ACC112 (cell line): ENCODE data around the gene HOXD8.
A peak's percentile ranks its signal among the peaks of the same experiment; 100 is the strongest.

ENCODE experiments used
- H2AFZ ChIP-seq: fragments of 200-600 bp; sonication (generic); one replicate; pipeline ENCODE4 v1.6.0; 2017; ENCODE audit warnings: antibody characterized with exemption, low read length; ENCODE audit not compliant: unreplicated experiment
- H3K27ac ChIP-seq: fragments of 200-600 bp; sonication (generic); 2 replicates; pipeline ENCODE4 v1.5.1; 2014; ENCODE audit warnings: low read depth, mild to moderate bottlenecking, antibody characterized with exemption, low read length, moderate library complexity
- H3K27me3 ChIP-seq: fragments of 200-600 bp; sonication (generic); 2 replicates; pipeline ENCODE4 v1.6.1; 2014; ENCODE audit warnings: mild to moderate bottlenecking, antibody characterized with exemption, low read length, moderate library complexity, mixed read lengths; ENCODE audit not compliant: insufficient read depth
- H3K36me3 ChIP-seq: fragments of 200-600 bp; sonication (generic); 2 replicates; pipeline ENCODE4 v1.6.1; 2016; ENCODE audit warnings: mild to moderate bottlenecking, antibody characterized with exemption, low read length, moderate library complexity, mixed read lengths; ENCODE audit not compliant: insufficient read depth
- H3K4me1 ChIP-seq: fragments of 200-600 bp; sonication (generic); one replicate; pipeline ENCODE4 v1.6.1; 2016; ENCODE audit warnings: low read length, mixed read lengths; ENCODE audit not compliant: insufficient read depth, unreplicated experiment, control insufficient read depth
- H3K4me3 ChIP-seq: fragments of 200-600 bp; sonication (generic); 2 replicates; pipeline ENCODE4 v1.5.1; 2014; ENCODE audit warnings: mild to moderate bottlenecking, low read depth, low read length
- H3K79me2 ChIP-seq: fragments of 200-600 bp; sonication (generic); one replicate; pipeline ENCODE4 v1.6.0; 2016; ENCODE audit warnings: low read length; ENCODE audit not compliant: control insufficient read depth, unreplicated experiment, insufficient read depth

Gene HOXD8

GRCh38 chr2:176128172-176128981 lies 1.1 kb upstream of the HOXD8 start:
- Histone ChIP-seq H3K4me1 (peaks cover 13% of the 10 kb centered on the region), H3K4me3 (peak overlapping the region; percentile 79), H3K27me3 (no peaks in the 10 kb centered on the region), H3K79me2 (peaks cover 15% of the 10 kb centered on the region), H3K27ac (peak overlapping the region; percentile 74), H3K36me3 (peaks cover 4% of the 10 kb centered on the region; the same call in 1 of the 2 replicates), H2AFZ (peak overlapping the region; percentile 89)

DNA sequence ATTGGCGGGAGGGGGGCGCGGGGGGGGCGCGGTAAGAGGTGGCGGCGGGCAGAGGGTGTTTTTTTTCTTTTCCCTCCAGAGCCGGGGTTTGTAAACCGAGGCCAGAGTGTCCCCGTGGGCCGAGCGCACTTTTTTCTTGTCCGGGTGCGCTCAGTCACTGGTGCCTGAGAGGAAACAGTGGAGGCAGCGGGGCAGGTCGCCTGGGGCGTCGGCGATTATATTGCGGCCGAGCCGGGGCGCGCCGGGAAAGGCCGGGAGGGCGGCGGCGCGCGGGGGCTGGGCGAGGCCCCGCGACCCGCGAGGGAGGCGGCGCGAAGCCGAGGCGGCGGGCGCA lies 275 bp downstream of the HOXD8 start:
- Histone ChIP-seq H3K27me3 (no peaks in the 10 kb centered on the region), H3K79me2 (peaks cover 23% of the 10 kb centered on the region), H3K36me3 (peaks cover 4% of the 10 kb centered on the region; the same call in 1 of the 2 replicates), H3K4me3 (peak overlapping the region; percentile 79), H2AFZ (peak overlapping the region; percentile 80), H3K27ac (peak overlapping the region; percentile 74), H3K4me1 (peaks cover 20% of the 10 kb centered on the region)

DNA sequence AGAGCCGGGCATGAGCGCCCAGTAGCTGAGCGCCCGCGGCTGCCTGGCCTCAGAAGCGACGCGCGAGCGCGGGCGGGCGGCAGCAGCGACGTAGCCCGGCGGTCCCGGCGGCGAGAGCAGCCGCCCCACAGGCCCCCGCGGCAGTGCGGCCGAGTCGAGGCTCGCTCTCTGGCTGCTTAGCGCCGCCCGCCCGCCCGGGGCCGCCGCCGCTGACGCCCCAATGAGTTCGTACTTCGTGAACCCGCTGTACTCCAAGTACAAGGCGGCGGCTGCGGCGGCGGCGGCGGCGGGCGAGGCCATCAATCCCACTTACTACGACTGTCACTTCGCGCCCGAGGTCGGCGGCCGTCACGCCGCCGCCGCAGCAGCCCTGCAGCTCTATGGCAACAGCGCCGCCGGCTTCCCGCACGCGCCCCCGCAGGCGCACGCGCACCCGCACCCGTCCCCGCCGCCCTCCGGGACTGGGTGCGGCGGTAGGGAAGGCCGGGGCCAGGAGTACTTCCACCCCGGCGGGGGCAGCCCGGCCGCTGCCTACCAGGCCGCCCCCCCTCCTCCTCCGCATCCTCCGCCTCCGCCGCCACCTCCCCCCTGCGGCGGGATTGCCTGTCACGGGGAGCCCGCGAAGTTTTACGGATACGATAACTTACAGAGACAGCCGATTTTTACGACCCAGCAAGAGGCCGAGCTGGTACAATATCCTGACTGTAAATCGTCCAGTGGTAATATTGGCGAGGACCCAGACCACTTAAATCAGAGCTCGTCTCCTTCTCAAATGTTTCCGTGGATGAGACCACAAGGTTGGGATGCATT lies 847 bp downstream of the HOXD8 start:
- H3K36me3 ChIP-seq = peaks cover 4% of the 10 kb centered on the region; the same call in 1 of the 2 replicates
- H3K27me3 ChIP-seq = no peaks in the 10 kb centered on the region
- H3K4me1 ChIP-seq = peaks cover 26% of the 10 kb centered on the region
- peak overlapping the region; percentile 79 for H3K4me3 ChIP-seq
- H3K79me2 ChIP-seq = peaks cover 27% of the 10 kb centered on the region
- H2AFZ ChIP-seq = peak overlapping the region; percentile 80
- peak overlapping the region; percentile 74 for H3K27ac ChIP-seq

GRCh38 chr2:176130957-176131847 lies 1.7 kb downstream of the HOXD8 start:
- Histone ChIP-seq H3K4me1 (peaks cover 30% of the 10 kb centered on the region), H3K36me3 (peaks cover 4% of the 10 kb centered on the region; the same call in 1 of the 2 replicates), H3K27me3 (no peaks in the 10 kb centered on the region), H2AFZ (peak overlapping the region; percentile 19), H3K79me2 (peaks cover 27% of the 10 kb centered on the region), H3K27ac (peak overlapping the region; percentile 74), H3K4me3 (peak overlapping the region; percentile 79)

DNA sequence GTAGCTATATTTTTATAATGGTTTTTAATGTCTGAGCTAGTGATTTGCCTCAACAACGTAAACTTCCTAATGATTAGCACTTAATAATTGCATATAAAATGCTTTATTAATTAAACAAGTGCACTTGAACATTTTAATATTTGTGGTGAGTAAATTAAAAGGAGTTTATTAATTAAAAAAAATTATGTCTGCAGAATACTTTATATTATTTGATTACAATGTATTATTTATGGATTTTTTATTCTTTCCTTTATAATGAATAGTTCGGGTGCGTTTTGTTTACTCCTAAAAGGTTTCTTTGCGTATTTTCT lies 2.3 kb downstream of the HOXD8 start:
- no peak overlapping the region for H2AFZ ChIP-seq
- peak overlapping the region; percentile 79 for H3K4me3 ChIP-seq
- no peaks in the 10 kb centered on the region for H3K27me3 ChIP-seq
- peak overlapping the region; percentile 74; the same call in 1 of the 2 replicates for H3K27ac ChIP-seq
- peaks cover 33% of the 10 kb centered on the region for H3K79me2 ChIP-seq
- H3K36me3 ChIP-seq = peaks cover 4% of the 10 kb centered on the region; the same call in 1 of the 2 replicates
- peaks cover 30% of the 10 kb centered on the region for H3K4me1 ChIP-seq

DNA sequence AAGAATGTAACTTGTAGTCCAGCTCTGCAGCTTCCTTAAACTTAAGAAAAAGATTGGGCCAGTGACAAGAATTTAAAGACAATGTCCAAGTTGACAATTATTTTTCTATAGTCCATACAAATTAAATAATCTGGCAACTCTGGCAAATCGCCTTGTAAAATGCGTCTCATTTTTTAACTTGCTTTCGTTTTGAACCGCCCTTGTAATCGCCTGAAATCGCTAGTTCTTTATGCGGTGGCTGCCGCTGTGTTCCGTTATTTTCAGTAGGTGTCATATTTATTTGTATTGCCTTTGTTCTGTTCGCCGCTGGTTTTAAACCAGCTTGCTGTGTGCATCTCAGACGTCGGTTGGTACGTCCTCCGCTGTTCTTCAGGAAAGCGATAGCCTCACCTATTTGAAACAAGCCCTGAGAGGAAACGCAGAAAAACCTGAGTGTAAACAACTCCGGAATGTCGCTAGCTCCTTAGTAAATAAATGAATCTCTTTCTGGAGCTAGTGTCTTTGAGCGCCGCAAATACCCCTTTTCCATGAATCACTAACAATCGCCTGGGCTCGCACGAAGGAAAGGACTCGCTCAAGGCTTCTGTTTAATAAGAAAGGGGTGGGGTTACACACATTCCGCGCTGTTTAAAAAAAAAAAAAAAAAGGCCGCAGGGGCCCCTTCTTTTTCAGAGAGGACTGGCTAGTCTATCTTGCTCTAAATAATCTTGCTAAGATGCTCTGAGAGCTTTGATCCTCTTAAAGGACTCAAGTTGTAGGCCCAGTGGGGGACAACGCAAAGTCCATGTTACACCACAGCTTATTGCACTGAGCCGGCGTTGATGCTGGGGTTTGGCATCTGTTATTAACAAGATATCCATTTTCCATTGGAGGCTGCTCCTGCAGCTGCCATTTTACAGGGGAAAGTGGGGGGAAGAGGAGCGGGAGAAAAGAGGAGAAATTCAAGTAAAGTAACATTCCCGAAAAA lies 3.0 kb downstream of the HOXD8 start:
- H3K79me2 ChIP-seq = peaks cover 40% of the 10 kb centered on the region
- no peak overlapping the region for H2AFZ ChIP-seq
- peaks cover 30% of the 10 kb centered on the region for H3K4me1 ChIP-seq
- no peak overlapping the region for H3K27ac ChIP-seq
- H3K4me3 ChIP-seq = peak overlapping the region; percentile 31
- H3K36me3 ChIP-seq = peaks cover 4% of the 10 kb centered on the region; the same call in 1 of the 2 replicates
- H3K27me3 ChIP-seq = no peaks in the 10 kb centered on the region

DNA sequence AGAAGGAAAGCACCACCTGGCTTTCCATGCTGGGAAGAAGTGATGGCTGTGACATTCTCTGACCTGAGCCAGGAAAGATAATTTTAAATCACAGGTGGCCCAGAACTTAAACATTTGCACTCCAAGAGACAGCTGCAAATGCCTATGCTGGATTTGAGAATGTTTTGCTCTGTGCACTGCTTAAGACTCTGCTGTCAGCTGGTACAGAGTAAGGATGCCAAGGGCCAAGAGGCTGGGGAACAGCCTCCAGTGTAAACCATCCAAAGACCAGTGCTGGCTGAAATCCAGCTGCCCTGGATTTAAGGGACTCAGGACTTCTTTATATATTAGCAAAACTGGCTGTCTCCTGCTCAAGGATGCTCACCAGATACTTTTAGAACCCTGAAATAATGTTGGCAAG lies 3.9 kb downstream of the HOXD8 start:
- Histone ChIP-seq H3K36me3 (peaks cover 4% of the 10 kb centered on the region; the same call in 1 of the 2 replicates), H3K4me3 (no peak overlapping the region), H2AFZ (no peak overlapping the region), H3K27me3 (no peaks in the 10 kb centered on the region), H3K79me2 (peaks cover 49% of the 10 kb centered on the region), H3K27ac (no peak overlapping the region), H3K4me1 (peaks cover 31% of the 10 kb centered on the region)

- peaks cover 56% of the 10 kb centered on the region for H3K79me2 ChIP-seq
- no peak overlapping the region for H2AFZ ChIP-seq
- H3K27me3 ChIP-seq = no peaks in the 10 kb centered on the region
- peaks cover 4% of the 10 kb centered on the region; the same call in 1 of the 2 replicates for H3K36me3 ChIP-seq
- H3K4me3 ChIP-seq = no peak overlapping the region
- 0 out of 2 replicates have a peak overlapping the region, but pooled peaks have one; percentile 88 for H3K27ac ChIP-seq
- peaks cover 37% of the 10 kb centered on the region for H3K4me1 ChIP-seq
Observed at GRCh38 chr2:176134035-176134434, 4.5 kb downstream of the HOXD8 start.

DNA sequence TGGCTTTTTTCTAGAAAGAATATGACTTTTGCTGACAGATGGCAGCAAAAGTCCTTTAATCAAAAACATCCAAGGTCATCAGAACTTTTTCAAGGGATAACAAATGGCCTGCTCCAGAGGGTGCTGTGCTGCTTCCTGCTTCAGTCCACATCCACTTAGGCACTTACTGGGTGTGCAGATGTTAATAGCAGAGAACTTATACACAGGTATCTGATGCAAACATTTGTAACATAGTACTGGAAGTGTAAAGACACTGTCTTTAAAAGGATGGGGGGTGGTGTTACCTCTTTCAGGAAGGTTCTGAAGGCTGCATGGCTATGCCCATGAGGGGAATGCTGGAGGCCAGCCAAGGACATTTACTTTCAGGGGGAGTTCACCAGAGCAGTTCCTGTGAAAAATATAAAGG lies 5.5 kb downstream of the HOXD8 start:
- Histone ChIP-seq H2AFZ (peak overlapping the region; percentile 43), H3K27ac (peak overlapping the region; percentile 88), H3K4me3 (peak overlapping the region; percentile 83), H3K27me3 (no peaks in the 10 kb centered on the region), H3K79me2 (peaks cover 62% of the 10 kb centered on the region), H3K4me1 (peaks cover 37% of the 10 kb centered on the region), H3K36me3 (peaks cover 4% of the 10 kb centered on the region; the same call in 1 of the 2 replicates)
